Measurements from ENCODE around the gene DEF6. TPM values are rescaled to one million over a fixed set of nuclear protein-coding genes. Genes with fewer than 3 reads are reported as not detected.
"Not testable (repeated sequence)": the region's sequence is repeated elsewhere in the genome, so short reads cannot be mapped to it uniquely, and the experiment has no call there.

The DEF6 gene
- polyA plus RNA-seq, 1 experiment, result 4.1 TPM

DNA sequence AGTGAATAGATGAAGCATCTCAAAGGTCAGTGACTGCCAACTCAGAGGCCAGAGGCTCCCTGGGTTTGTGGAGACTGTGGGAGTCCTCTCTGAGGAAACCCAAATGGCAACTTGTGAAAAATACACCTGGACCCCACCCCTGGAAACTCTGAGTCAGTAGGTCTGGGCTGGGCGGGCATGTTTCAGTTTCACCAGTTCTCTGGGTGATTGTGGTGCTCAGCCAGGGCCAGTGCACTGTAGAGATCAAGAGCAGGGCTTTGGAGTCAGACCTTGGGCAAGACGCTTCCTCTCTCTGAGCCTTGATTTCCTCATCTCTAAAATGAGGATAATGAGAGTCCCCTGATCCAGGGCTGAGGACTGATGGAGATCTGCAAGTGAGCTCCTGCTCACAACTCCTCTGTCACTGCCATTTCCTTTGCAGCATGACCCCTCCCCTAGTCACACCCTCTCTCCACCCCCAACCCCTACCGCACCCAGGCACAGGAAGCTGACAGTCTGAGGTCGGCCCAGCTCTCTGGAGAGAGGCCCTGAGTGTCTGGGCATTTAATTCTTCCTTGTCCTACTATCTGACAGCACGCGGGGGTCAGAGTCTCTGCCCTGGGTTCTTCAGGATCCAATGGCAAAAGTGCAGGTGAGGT is 5.1 kb downstream of the DEF6 start:
- H3K36me3 ChIP-seq (ENCODE audit: control insufficient read depth, insufficient read depth, low read length), result peaks cover 1% of the 10 kb centered on the region; the same call in 1 of the 2 replicates
- CTCF ChIA-PET, result interaction anchor here (1.0 to 1.5 kb wide), 4 partner anchors 9 to 147 kb away, joined by 3 to 6 read pairs (median 3); no protein-coding TSS in a partner anchor
- no peak for DNase-seq (ENCODE audit: low read depth)
- no peak overlapping the region for H3K4me3 ChIP-seq (ENCODE audit: low read depth, low read length)
- TF ChIP-seq, protein P1, sequence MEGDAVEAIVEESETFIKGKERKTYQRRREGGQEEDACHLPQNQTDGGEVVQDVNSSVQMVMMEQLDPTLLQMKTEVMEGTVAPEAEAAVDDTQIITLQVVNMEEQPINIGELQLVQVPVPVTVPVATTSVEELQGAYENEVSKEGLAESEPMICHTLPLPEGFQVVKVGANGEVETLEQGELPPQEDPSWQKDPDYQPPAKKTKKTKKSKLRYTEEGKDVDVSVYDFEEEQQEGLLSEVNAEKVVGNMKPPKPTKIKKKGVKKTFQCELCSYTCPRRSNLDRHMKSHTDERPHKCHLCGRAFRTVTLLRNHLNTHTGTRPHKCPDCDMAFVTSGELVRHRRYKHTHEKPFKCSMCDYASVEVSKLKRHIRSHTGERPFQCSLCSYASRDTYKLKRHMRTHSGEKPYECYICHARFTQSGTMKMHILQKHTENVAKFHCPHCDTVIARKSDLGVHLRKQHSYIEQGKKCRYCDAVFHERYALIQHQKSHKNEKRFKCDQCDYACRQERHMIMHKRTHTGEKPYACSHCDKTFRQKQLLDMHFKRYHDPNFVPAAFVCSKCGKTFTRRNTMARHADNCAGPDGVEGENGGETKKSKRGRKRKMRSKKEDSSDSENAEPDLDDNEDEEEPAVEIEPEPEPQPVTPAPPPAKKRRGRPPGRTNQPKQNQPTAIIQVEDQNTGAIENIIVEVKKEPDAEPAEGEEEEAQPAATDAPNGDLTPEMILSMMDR (IDR thresholded peaks at IDR 0.05; ENCODE audit: insufficient read depth, low read depth, low read length), result no peak
- H3K27me3 ChIP-seq (ENCODE audit: control insufficient read depth, insufficient read depth, low read length), result no peaks in the 10 kb centered on the region
- POLR2A ChIA-PET, result no interaction called here

DNA sequence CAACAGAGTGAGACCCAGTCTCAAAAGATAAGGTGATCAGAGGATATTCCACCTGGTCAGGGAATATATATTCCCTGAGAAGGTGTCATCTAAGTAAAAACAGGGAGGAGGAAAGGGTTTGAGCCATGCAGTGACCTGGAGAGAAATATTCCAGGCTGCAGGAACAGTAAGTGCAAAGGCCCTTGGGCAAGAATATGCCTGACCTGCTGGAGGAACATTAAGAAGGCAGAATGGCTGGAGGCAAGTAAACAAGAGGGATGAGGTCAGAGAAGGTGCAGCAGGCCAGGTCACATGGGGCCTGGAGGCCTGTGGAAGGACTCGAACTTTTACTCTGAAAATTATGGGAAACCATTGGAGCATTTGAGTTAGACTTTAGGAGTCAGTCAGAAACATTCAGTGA is 6.7 kb downstream of the DEF6 start:
- DNase-seq (ENCODE audit: low read depth), result no peak

DNA sequence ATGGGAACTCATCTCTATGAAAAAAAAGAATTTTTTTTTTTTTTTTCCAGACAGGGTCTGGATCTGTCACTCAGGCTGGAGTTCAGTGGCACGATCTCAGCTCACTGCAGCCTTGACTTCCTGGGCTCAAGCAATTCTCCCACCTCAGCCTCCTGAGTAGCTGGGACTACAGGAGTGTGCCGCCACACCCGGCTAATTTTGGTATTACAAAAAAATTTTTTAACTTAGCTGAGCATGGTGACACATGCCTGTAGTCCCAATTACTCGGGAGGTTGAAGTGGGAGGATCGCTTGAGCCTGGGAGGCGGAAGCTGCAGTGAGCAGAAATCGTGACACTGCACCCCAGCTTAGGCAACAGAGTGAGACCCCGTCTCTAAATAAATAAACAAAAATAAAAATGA is 7.5 kb downstream of the DEF6 start:
- Histone ChIP-seq H3K27me3 (ENCODE audit: control insufficient read depth, insufficient read depth, low read length) (no peaks in the 10 kb centered on the region), H3K4me3 (ENCODE audit: low read depth, low read length) (no peak overlapping the region), H3K36me3 (ENCODE audit: control insufficient read depth, insufficient read depth, low read length) (no peaks in the 10 kb centered on the region)
- TF ChIP-seq, protein P1 (IDR thresholded peaks at IDR 0.05; ENCODE audit: insufficient read depth, low read depth, low read length), result no peak
- ChIA-PET POLR2A (no interaction called here), CTCF (interaction anchor here (1.6 kb wide), 1 partner anchor 11 kb away, joined by 4 read pairs; no protein-coding TSS in a partner anchor)
- no peak for DNase-seq (ENCODE audit: low read depth)

More for the DNA sequence above, 6.7 kb downstream of the DEF6 start:
- H3K36me3 ChIP-seq (ENCODE audit: control insufficient read depth, insufficient read depth, low read length), result no peaks in the 10 kb centered on the region
- H3K27me3 ChIP-seq (ENCODE audit: control insufficient read depth, insufficient read depth, low read length), result no peaks in the 10 kb centered on the region
- ChIA-PET POLR2A (no interaction called here), CTCF (interaction anchor here (1.5 kb wide), 1 partner anchor 21 kb away, joined by 3 read pairs; no protein-coding TSS in a partner anchor)
- no peak overlapping the region for H3K4me3 ChIP-seq (ENCODE audit: low read depth, low read length)
- TF ChIP-seq, protein P1 (IDR thresholded peaks at IDR 0.05; ENCODE audit: insufficient read depth, low read depth, low read length), result no peak

DNA sequence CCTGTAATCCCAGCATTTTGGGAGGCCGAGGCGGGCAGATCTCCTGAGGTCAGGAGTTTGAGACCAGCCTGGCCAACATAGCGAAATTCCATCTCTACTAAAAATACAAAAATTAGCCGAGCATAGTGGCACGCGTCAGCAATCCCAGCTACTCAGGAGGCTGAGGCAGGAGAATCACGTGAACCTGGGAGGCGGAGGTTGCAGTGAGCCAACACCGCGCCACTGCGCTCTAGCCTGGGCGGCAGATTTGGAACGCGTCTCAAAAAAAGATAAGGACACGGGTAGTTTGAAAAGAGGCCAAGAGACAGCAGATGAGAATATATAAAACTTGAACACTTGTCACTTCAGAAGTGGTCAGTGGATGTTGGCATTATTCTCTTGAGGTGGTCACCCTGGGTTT is 9.5 kb downstream of the DEF6 start:
- CTCF ChIA-PET, POLR2A ChIA-PET: not testable (repeated sequence)

DNA sequence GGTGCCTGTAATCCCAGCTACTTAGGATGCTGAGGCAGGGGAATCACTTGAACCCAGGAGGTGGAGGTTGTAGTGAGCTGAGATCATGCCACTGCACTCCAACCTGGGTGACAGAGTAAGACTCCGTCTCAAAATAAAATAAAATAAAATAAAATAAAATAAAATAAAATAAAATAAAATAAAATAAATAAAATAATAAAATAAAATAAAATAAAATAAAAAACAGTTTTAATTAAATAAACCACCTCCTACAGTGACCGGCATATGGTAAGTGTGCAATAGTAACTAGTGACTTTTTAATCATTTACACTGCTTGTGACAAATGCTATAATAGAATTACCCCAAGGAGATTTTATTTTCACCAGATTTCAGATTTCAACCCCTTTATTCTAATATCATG is 10.9 kb downstream of the DEF6 start:
- POLR2A ChIA-PET; H3K4me3 ChIP-seq (ENCODE audit: low read depth, low read length); H3K27me3 ChIP-seq (ENCODE audit: control insufficient read depth, insufficient read depth, low read length); H3K36me3 ChIP-seq (ENCODE audit: control insufficient read depth, insufficient read depth, low read length); DNase-seq (ENCODE audit: low read depth): not testable (repeated sequence)
- CTCF ChIA-PET, result interaction anchor here (1.5 to 2.2 kb wide), 2 partner anchors 10 to 17 kb away, joined by 6 read pairs; partner anchors contain the start of gene DEF6

More for the DNA sequence above, 9.5 kb downstream of the DEF6 start:
- H3K4me3 ChIP-seq (ENCODE audit: low read depth, low read length); DNase-seq (ENCODE audit: low read depth); H3K36me3 ChIP-seq (ENCODE audit: control insufficient read depth, insufficient read depth, low read length); H3K27me3 ChIP-seq (ENCODE audit: control insufficient read depth, insufficient read depth, low read length): not testable (repeated sequence)

DNA sequence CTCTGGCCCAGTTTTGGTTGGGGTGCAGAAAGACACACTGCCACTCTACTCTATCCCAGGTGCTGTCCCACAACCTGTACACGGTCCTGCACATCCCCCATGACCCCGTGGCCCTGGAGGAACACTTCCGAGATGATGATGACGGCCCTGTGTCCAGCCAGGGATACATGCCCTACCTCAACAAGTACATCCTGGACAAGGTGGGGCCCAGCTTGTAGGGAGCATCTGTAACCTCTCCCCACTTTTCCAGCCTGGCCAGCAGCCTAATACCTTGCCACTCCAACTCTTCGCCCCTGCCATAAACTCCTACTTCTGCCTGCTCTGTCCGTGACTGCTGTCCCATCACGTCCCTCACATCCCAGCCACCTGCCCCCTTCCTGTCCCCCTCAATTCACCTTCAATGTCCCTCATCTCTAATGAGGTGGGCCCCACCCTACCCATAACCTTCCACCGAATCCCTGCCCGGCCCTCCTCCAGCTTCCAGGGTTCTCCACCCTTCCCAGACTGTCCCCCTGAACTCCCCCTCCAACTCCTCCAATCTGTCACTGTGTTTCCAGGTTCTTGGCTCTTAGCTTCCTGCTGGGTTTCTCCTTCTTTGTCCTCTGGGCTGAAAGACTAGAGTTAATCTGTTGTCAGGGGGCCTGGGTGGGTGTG is 12.1 kb downstream of the DEF6 start:
- Histone ChIP-seq H3K4me3 (ENCODE audit: low read depth, low read length) (no peak overlapping the region), H3K36me3 (ENCODE audit: control insufficient read depth, insufficient read depth, low read length) (no peaks in the 10 kb centered on the region), H3K27me3 (ENCODE audit: control insufficient read depth, insufficient read depth, low read length) (no peaks in the 10 kb centered on the region)
- no peak for DNase-seq (ENCODE audit: low read depth)
- POLR2A ChIA-PET, result no interaction called here
- TF ChIP-seq, protein P1 (IDR thresholded peaks at IDR 0.05; ENCODE audit: insufficient read depth, low read depth, low read length), result no peak
- CTCF ChIA-PET, result interaction anchor here (1.0 to 2.2 kb wide), 3 partner anchors 12 to 23 kb away, joined by 3 to 6 read pairs (median 6); partner anchors contain the start of gene DEF6
